PC-9 (cell line): ENCODE results near the gene TOR1A. TPM values are rescaled to one million over a fixed set of nuclear protein-coding genes. Genes with fewer than 3 reads are reported as not detected.

Experiments used
- BruUV-seq: library from RNA; stranded (reverse); fragments of 400-500 nt; replicated peaks from 2 replicates; lab custom pipeline; 2021; lab: Mats Ljungman, UMichigan
- CTCF ChIA-PET: fragments of 300-600 bp; sonication (Branson Sonifier 250); formaldehyde crosslinking; loops from one replicate; lab custom pipeline; 2022; ENCODE audit warnings: antibody characterized with exemption; lab: Charles Lee
- POLR2A ChIA-PET: fragments of 300-600 bp; sonication (Branson Sonifier 250); formaldehyde crosslinking; loops from one replicate; lab custom pipeline; 2022; ENCODE audit warnings: antibody characterized with exemption; ENCODE audit not compliant: unreplicated experiment; lab: Charles Lee
- DNase-seq, 2 experiments: peaks; one replicate each; pipeline versions ENCODE4 v3.0.0 to v3.0.0-alpha.2; 2015 to 2022; ENCODE audit warnings: mixed read lengths in 1 of 2
- H2AFZ ChIP-seq: fragments of 200-600 bp; sonication (generic); 2 replicates; pipeline ENCODE4 v1.8.1; 2017; ENCODE audit warnings: antibody characterized with exemption
- H3F3A ChIP-seq: fragments of 200-600 bp; sonication (generic); 2 replicates; pipeline ENCODE4 v1.8.1; 2017; ENCODE audit warnings: antibody characterized with exemption, mild to moderate bottlenecking, low read depth; ENCODE audit not compliant: insufficient read depth
- H3K27ac ChIP-seq: fragments of 200-600 bp; sonication (generic); 2 replicates; pipeline ENCODE4 v1.6.1; 2016; ENCODE audit warnings: mixed run types
- H3K27me3 ChIP-seq: fragments of 200-600 bp; sonication (generic); 2 replicates; pipeline ENCODE4 v1.6.1; 2016; ENCODE audit warnings: low read depth, mixed run types; ENCODE audit not compliant: insufficient read depth
- H3K36me3 ChIP-seq: fragments of 200-600 bp; sonication (generic); 2 replicates; pipeline ENCODE4 v1.6.1; 2016; ENCODE audit warnings: low read depth, mixed run types
- H3K4me1 ChIP-seq: fragments of 200-600 bp; sonication (generic); replicated peaks from 2 replicates; pipeline ENCODE4 v1.6.1; 2016; ENCODE audit warnings: mixed run types; ENCODE audit not compliant: insufficient read depth
- H3K4me2 ChIP-seq: fragments of 200-600 bp; sonication (generic); 2 replicates; pipeline ENCODE4 v1.6.1; 2017; ENCODE audit warnings: mixed run types
- H3K4me3 ChIP-seq: fragments of 200-600 bp; sonication (generic); 2 replicates; pipeline ENCODE4 v1.6.1; 2016; ENCODE audit warnings: mixed run types
- H3K79me2 ChIP-seq: fragments of 200-600 bp; sonication (generic); 2 replicates; pipeline ENCODE4 v1.6.1; 2017; ENCODE audit warnings: low read depth, mixed run types
- H3K9me2 ChIP-seq: fragments of 200-600 bp; sonication (generic); 2 replicates; pipeline ENCODE4 v1.8.1; 2017; ENCODE audit warnings: mild to moderate bottlenecking; ENCODE audit not compliant: insufficient read depth
- H3K9me3 ChIP-seq: fragments of 200-600 bp; sonication (generic); 2 replicates; pipeline ENCODE4 v1.8.1; 2016; ENCODE audit warnings: low read depth; ENCODE audit not compliant: insufficient read depth
- H4K20me1 ChIP-seq: fragments of 200-600 bp; sonication (generic); 2 replicates; pipeline ENCODE4 v1.8.1; 2017; ENCODE audit not compliant: insufficient read depth
- EZH2 ChIP-seq: fragments of 200-600 bp; sonication (generic); IDR thresholded peaks from 2 replicates; pipeline ENCODE4 v1.8.0; 2017; ENCODE audit warnings: antibody characterized with exemption, low read depth
- intact Hi-C: fragments of 100-400 bp; cut with micrococcal nuclease; formaldehyde crosslinking; loops from one replicate; pipeline ENCODE4 v1.10.0; 2022; ENCODE audit not compliant: unreplicated experiment
- total RNA-seq: library from RNA; stranded (reverse); gene quantifications from 2 replicates; pipeline ENCODE4 v1.2.3, GENCODE V29; 2021
- TF ChIP-seq, protein P1 (sequence below): fragments of 200-600 bp; sonication (generic); conservative IDR thresholded peaks from 2 replicates; pipeline ENCODE4 v1.6.1; 2017; ENCODE audit warnings: mixed run types, antibody characterized with exemption, mild to moderate bottlenecking, moderate library complexity

Gene TOR1A
- total RNA-seq, 1 experiment from 2014 or later = 43.5 TPM

DNA sequence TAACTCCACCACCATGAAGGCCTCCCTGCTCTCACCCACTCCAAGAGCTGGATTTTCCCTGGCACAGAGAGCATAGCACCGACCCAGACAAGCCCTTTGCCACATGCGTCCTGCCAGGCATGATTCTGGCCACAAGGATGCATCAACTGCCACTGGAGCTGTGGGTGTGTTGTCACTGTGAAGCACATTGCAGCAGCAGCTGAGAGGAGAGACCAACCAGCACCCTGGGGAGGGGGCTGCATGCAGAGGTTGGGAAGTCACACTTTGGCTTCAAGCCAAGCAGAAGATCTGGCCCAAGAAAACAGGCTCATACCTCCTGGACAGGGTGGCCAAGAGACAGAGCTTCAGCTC is 48.5 kb downstream of the TOR1A start:
- no peak for TF ChIP-seq EZH2
- TF ChIP-seq, protein P1, sequence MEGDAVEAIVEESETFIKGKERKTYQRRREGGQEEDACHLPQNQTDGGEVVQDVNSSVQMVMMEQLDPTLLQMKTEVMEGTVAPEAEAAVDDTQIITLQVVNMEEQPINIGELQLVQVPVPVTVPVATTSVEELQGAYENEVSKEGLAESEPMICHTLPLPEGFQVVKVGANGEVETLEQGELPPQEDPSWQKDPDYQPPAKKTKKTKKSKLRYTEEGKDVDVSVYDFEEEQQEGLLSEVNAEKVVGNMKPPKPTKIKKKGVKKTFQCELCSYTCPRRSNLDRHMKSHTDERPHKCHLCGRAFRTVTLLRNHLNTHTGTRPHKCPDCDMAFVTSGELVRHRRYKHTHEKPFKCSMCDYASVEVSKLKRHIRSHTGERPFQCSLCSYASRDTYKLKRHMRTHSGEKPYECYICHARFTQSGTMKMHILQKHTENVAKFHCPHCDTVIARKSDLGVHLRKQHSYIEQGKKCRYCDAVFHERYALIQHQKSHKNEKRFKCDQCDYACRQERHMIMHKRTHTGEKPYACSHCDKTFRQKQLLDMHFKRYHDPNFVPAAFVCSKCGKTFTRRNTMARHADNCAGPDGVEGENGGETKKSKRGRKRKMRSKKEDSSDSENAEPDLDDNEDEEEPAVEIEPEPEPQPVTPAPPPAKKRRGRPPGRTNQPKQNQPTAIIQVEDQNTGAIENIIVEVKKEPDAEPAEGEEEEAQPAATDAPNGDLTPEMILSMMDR = no peak
- no TSS peak for BruUV-seq
- no peak for DNase-seq

DNA sequence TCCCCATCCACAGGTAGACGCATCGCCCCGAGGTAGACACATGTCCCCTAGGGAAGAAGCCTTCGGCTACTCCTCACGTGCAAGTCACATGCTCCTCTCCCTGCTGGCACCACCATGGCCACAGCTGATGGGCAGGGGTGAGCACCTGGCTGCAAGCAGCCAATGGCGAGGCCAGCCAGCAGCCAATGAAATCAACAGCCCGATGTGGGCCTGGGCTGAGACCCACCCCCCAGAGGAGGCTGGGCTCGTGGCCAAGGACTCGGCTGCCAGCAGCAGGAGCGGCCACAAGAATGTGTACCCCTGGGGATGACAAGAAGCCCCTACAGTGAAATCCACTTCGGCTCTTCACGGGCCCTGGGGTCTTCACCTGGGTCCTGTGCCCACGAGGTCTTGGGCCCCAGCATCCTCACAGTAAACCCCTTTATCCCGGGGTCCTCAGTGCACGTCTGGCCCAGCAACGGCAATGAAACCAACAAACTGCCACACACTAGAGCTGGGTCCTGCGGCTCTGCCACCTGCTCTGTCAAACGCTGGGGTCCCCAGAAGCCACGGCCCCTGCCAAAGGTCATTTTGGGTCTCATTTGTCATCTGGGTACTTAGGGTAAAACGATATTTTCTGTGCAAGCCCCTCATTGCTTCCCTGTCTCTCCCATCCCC is 49.0 kb downstream of the TOR1A start:
- intact Hi-C loops = no loop called here
- Histone ChIP-seq H3K27ac (no peak overlapping the region), H3K4me3 (no peak overlapping the region), H3K79me2 (no peaks in the 10 kb centered on the region), H3F3A (peaks cover 51% of the 10 kb centered on the region), H3K9me3 (no peaks in the 10 kb centered on the region), H2AFZ (no peak overlapping the region), H3K27me3 (no peaks in the 10 kb centered on the region), H4K20me1 (no peaks in the 10 kb centered on the region), H3K9me2 (no peaks in the 10 kb centered on the region), H3K36me3 (no peaks in the 10 kb centered on the region), H3K4me1 (peaks cover 74% of the 10 kb centered on the region), H3K4me2 (no peak overlapping the region; the same call in 1 of the 2 replicates)
- no peak for TF ChIP-seq EZH2
- TF ChIP-seq, protein P1 = no peak
- no peak for DNase-seq
- BruUV-seq = no TSS peak
- POLR2A ChIA-PET = no interaction called here
- CTCF ChIA-PET = interaction anchor here (0.6 kb wide), 1 partner anchor 11 kb away, joined by 4 read pairs; no protein-coding TSS in a partner anchor

More for the DNA sequence above, 48.5 kb downstream of the TOR1A start:
- Histone ChIP-seq H3K4me3 (no peak overlapping the region), H3K27ac (no peak overlapping the region), H2AFZ (no peak overlapping the region), H3K27me3 (no peaks in the 10 kb centered on the region), H4K20me1 (no peaks in the 10 kb centered on the region), H3K9me2 (no peaks in the 10 kb centered on the region), H3K36me3 (no peaks in the 10 kb centered on the region), H3K79me2 (no peaks in the 10 kb centered on the region), H3K4me1 (peaks cover 79% of the 10 kb centered on the region), H3K9me3 (no peaks in the 10 kb centered on the region), H3F3A (peaks cover 51% of the 10 kb centered on the region), H3K4me2 (no peak overlapping the region; the same call in 1 of the 2 replicates)
- intact Hi-C loops = no loop called here
- ChIA-PET POLR2A (no interaction called here), CTCF (interaction anchor here (0.5 to 0.7 kb wide), 2 partner anchors 41 to 644 kb away, joined by 3 to 4 read pairs; no protein-coding TSS in a partner anchor)

DNA sequence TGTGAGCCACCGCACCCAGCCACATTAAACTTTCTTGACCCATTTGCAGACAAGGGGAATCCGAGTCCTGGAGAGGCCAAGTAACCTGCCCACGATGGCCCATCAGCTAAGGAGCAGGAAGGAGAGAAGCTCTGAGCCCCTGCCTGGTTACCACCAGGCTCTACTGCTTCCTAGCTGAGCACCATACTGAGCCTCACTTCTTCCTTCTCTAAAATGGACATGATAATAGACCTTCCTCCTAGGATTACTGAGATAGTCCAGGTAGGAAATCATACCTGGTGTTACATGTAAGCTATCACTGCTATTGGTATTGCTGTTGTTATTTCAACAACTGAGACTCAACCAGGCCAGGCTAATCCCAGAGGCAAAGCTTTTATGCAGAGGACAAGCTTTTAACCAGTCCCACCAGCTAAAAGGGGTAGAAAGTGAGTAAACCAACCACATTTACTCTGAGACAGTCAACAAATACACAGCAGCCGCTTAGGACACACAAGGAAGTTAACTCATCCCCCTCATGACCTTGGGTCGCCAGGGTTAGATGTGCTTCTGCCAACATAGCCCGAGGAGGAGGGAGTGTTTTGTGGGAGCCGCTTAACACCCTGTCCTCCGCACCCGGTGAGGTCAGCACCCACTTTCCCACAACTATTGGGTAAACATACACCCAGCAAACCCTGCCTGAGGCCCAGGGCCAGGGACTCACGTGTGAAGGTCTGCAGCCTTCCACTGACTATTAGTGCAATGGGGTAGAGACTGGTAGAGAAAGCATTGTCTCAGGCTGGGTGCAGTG is 50.5 kb downstream of the TOR1A start:
- no peaks in the 10 kb centered on the region for H3K36me3 ChIP-seq
- POLR2A ChIA-PET = interaction anchor here (0.5 to 1.1 kb wide), 7 partner anchors 21 to 1138 kb away, joined by 3 to 13 read pairs (median 6); partner anchors contain the start of genes IER5L and PTGES
- TF ChIP-seq, protein P1 = no peak
- TF ChIP-seq EZH2 = no peak
- BruUV-seq = no TSS peak
- DNase-seq = peak; percentile 97 to 100
- CTCF ChIA-PET = no interaction called here
- H3F3A ChIP-seq = peaks cover 41% of the 10 kb centered on the region
- H3K27ac ChIP-seq = peak overlapping the region; percentile 91
- peaks cover 62% of the 10 kb centered on the region for H3K4me1 ChIP-seq
- no peaks in the 10 kb centered on the region for H3K79me2 ChIP-seq
- H3K9me2 ChIP-seq = no peaks in the 10 kb centered on the region
- intact Hi-C loops = loop anchor here (1.0 kb wide), 2 partner anchors 11 to 23 kb away; no protein-coding TSS in a partner anchor
- H3K4me2 ChIP-seq = peak overlapping the region; percentile 52
- H3K27me3 ChIP-seq = no peaks in the 10 kb centered on the region
- no peaks in the 10 kb centered on the region for H3K9me3 ChIP-seq
- no peaks in the 10 kb centered on the region for H4K20me1 ChIP-seq
- H2AFZ ChIP-seq = no peak overlapping the region
- H3K4me3 ChIP-seq = no peak overlapping the region
